Measurements from ENCODE around the gene RPTOR.
"Not testable (repeated sequence)": the region's sequence is repeated elsewhere in the genome, so short reads cannot be mapped to it uniquely, and the experiment has no call there.

The RPTOR gene

DNA sequence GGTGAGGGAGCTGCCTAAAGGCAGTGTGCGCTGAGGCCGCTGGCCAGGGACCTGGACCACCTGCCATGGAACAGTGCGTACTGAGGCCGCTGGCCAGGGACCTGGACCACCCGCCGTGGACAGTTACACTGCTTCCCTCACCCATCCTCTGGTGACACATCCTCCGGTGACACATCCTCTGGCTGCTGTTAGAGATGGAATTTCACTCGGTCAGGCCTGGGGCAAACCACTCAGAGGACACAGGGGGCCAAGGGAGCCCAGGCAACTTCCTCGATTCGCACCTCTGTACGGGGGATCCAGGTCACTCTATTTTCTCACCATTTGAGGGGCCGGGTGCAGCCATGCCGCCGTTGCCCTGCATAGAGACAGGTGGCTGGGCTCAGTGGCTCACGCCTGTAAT is 32.4 kb upstream of the RPTOR start:
- DNase-seq (ENCODE audit: low read depth in 2 of 2) = no peak

DNA sequence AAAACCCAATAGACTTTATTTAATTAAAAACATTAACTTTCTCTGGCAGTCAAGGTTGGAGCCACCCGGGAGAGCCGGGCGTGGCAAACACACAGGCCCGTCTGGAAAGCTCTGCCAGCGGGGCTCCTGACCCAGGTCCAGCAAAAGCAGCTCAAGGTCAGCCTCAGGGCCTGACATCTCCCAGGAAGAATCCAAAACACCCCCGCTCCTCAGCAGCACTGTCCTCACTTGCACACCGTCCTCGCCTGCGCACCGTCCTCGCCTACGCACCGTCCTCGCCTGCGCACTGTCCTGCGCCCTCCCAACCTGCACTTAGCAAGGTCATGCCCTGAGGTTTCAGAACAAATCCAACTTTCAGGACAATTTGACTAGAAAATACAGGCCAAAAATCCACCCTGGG is 31.4 kb upstream of the RPTOR start:
- no peak for DNase-seq (ENCODE audit: low read depth in 2 of 2)

DNA sequence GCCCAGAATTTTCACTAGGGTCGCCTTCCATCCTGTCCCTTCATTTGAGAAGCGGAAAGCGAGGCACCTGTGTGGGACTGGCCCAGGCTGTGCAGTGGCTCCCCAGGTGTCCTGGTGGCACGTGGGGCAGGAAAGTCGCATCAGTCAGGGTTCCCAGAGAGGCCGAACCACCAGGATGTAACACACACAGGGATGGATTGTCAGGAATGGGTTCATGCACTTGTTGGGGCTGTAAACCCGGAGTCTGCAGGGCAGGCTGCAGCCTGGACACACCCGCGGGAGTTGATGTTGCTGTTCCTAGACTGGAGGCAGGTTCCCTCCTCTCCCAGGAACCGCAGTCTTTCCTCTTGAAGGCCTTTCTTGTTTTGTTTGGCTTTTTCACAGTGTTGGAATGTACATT is 30.7 kb upstream of the RPTOR start:
- DNase-seq (ENCODE audit: low read depth in 2 of 2) = no peak

DNA sequence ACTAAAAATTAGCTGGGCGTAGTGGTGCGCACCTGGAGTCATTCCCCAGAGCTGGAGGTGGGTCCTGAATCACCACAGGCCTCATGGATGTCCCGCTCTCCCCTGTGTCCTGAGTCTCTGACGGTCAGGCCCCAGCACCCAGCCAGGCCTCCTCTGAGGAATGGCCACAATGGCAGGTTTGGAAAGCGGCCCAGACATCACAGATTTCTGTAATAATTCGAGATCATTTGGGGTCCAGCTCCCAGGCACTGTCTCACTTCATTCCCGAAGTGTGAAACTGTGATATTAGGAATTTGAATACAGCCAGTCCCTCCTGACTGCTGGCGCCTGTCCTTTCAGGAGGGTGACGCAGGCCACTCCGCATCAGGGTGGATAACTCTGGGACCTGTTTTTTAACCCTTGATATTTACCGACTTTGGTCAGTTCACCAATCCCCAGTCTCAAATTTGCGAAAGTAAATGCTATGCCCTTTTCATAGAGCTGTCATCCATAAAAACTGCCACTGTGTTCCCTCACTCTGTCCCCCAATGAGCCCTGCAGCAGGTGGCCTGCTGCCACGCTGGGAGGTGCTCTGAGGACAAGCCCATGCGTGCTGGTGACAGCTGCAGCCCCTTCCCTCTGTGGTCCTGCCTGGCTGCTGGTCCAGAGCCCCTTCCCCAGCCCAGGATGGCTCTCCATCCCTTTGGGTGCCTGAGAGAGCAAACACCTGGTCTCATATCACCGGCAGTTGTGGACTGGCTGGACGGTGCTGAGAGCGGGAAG is 28.3 kb upstream of the RPTOR start:
- no peak for DNase-seq (ENCODE audit: low read depth in 2 of 2)

DNA sequence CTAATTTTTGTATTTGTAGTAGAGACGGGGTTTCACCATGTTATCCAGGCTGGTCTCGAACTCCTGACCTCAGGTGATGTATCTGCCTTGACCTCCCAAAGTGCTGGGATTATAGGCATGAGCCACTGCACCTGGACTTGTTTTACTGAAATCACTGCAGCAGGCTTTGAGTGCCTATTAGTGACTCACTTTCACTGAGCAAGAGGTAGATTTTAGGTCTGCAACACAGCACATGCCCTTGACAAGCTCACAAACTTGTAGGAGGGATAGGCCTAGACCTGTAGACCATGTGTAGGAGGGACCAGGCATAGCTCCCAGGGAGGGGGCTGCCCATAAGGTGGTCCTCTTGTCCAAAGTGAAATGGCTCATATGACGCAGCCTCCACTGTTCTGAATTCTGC is 27.0 kb upstream of the RPTOR start:
- DNase-seq (ENCODE audit: low read depth in 2 of 2) = no peak

DNA sequence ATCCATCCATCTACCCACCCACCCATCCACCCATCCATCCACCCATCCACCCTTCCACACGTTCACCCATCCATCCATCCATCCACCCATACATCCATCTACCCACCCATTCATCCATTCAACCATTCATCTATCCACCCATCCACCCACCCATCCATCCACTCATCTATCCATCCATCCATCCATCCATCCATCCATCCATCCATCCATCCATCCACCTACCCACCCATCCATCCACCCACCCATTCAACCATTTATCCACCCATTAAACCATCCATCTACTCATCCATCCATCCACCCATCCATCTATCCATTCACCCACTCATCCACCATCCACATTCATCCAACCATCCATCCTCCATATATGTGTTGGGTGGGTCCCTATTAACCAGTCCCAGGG is 26.2 kb upstream of the RPTOR start:
- DNase-seq (ENCODE audit: low read depth in 2 of 2) = no peak

DNA sequence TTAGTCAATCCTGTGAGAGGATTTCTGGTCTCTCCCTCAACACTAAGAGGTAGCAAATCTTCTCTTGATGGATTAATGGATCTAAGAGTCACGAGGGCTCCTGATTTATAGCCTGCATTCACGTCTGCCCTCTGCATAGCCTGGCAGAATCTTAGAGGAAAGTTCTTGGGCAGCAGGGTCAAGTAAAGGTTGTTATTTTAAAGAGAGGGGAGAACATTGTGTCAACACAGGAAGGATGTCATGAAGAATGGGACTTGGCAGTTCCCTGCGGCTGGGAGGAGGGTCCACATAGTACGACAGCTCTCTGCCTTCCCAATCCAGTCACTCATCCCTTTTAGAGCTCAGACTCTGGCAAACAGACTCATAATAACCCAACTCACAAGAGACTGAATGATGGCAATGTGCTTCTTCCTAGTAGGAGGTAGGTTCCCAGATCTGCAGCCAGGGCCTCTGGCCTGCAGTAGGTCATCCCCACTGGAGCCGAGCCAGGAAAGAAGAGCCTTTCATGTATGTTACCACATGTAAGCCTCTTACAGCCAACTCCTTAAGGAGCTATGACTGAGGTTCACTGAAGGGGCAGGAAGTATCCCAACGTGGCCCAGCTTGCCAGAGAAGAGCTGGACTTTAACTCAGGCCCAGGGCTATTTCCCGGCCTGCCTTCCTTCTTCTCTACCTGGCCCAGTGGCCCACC is 25.4 kb upstream of the RPTOR start:
- no peak for DNase-seq (ENCODE audit: low read depth in 2 of 2)

DNA sequence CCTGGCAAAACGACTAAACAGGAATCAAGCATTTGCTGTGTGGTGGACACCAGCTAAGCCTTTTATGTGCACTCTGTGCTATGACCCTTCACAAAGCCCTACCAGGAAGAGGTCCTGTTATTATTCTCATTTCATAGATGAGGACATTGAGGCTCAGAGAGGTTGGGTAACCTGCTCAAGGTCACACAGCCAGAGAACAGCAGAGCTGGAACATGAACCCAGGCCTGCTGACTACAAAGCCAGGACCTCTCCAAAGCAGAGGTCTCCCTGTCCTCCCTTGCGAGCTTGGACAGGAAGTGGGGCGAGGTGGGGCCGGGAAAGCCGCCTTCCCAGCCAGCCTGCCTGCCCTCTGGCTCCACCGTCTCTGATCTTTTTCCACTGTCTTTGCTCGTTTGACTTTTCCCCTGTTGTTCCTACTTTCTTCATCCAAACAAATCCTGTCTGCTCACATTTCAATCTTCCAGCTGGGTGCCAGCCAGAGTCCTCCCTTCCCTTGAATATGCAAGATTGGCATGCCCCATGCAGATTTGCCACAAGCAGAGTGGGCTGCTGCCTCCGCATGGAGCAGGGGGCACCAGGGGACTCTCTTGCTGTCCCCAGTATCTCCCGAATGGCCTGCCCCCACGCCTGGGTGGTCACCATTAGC is 23.7 kb upstream of the RPTOR start:
- DNase-seq (ENCODE audit: low read depth in 2 of 2) = no peak

DNA sequence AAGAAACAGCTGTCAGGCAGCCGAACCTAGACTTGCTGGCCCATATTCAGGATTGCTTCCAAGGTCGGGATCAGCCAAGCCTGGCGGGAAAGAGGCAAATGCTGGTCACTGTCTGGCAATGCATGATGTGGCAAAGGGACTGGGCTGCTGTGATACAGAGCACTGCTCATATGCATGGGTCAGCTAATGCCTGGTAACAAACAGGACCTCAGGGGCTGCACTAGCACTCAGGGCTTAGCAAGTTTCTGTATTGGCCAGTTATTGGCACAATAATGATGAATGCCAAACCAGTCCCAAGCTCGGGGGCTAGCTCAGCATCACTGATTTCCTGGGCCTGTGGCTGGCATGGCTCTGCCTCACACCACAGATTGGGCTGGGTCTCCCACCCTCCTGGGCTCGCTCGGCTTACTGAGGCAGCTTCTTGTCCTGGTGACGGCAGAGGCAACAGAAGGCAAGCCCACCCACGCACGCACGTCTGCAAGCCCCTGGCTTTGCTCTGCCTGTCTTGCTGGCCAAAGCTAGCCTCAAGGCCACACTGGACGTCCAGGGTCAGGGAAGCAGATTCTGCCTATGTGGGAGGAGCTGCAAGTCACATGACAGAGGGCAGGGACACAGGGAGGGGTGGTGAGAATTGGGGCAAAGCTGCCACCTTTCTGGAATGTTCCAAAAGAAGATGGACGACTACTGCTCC is 21.4 kb upstream of the RPTOR start:
- no peak for DNase-seq (ENCODE audit: low read depth in 2 of 2)

DNA sequence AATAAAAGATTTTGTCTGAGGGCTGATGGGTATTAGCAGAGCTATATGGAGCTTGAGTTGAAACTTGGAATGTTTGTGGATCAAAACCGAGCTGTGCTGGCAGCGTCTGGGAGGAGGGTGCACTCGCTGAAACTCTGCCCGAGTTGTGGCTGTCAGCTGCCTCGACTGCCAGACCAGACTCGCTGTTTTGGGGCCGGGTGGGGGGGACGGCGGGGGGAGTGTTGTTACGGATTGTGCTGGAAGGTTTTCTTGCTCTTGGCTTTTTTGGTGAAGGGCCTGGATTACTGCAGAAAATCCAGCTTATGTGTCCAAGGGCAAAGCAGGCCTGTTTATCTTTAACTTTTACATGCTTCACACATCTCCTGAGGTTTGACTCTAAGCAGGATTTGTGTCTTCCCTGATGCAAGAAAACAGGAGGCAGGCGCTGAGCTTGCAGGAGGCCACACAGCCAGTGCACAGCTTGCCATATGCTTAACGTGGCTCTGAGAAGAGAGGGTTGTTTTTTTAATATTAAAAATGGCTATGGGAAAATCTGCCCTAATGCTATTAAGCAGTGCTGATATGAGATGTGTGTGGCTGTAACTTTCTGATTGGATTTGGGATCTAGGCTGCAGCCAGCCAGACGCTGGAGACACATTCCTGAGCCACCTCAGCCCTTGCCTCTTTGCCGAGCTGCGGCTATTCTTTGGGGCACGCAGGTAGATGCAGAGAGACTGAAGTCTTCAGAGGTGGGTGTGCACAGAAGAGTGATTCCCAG is 20.5 kb upstream of the RPTOR start:
- DNase-seq (ENCODE audit: low read depth in 2 of 2) = no peak

DNA sequence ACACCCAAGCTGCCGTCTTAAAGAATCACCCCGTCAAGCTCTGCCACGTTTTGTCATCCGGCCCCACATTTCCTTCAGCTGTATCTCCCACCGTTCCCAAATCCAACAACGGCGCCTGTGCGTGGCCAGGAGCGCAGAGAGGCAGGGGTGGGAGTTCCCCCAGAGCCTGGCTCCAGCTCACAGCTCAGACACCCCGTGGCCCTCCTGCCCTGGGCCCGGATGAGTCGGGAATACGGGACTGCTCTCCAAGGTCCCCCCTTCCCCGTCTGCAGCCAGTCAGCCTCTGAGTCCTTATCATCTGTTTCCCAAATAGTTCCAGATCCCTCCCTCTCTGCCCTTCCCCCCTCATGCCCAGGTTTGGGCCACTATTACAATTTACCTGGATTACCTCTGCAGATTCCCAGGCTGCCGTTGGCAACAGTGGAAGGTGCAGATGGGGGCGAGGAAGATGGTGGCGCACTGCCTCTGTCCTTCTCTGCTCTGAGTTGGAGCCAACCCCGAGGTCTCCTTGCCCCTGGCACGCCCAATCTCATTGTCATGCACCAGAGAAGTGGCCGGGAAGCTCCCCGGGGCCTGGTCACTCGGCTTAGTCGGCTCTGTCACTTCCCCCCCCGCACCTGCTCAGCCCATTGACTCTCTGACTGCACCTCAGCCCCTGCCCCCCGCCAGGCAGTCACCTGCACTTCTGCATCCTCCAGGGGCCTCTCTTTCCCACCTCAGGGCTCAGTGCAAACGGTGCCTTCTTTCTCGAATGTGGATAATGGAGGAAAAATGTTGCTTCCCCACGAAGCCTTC is 18.3 kb upstream of the RPTOR start:
- no peak for DNase-seq (ENCODE audit: low read depth in 2 of 2)

DNA sequence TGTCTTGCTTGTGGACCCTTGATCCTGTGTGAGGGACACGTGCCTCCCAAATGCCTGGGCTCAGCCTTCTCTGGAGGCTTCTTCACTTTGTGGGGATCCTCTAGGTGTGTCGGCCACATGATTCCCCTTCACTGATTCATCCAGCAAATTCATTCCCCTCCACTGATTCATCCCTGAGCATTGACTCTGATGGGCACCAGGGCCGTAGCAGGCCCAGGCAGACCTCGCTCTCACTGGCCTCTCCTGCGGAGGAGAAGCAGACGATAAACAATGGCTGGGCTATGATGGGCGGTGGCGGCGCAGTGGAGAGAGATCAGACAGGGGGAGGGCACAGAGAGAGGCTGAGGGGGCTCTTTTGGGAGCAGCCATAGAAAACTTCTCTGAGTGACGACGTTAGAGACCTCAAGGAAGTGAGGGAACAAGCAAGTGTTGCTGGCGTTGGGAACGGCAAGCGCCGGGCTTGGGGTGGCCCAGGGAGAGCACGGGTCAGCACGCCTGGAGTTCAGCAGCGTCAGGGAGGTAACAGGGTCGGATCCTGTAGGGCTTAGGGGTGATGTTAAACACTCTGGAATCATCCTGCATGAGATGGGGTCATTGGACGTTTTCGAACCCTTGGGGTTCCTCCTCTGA is 17.5 kb upstream of the RPTOR start:
- DNase-seq (ENCODE audit: low read depth in 2 of 2) = no peak

DNA sequence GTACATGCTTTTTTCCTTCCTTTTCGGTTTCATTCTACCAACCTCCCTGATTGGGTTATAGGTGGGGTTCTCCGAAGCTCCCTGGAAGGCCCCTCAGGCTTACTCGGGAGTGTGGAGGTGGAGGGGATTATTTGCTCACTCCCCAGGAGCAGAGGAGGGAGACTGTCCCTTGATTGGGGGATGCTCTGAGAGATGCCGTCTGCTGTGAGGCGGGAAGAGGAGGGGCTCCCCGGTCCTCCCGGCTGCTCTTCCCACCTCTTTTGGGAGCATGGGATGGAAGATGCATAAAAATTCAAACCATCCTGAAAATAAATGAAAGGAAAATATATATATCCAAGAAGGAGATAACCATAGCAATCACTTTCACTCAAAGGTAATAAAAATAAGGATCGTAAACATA is 16.1 kb upstream of the RPTOR start:
- DNase-seq (ENCODE audit: low read depth in 2 of 2) = no peak

DNA sequence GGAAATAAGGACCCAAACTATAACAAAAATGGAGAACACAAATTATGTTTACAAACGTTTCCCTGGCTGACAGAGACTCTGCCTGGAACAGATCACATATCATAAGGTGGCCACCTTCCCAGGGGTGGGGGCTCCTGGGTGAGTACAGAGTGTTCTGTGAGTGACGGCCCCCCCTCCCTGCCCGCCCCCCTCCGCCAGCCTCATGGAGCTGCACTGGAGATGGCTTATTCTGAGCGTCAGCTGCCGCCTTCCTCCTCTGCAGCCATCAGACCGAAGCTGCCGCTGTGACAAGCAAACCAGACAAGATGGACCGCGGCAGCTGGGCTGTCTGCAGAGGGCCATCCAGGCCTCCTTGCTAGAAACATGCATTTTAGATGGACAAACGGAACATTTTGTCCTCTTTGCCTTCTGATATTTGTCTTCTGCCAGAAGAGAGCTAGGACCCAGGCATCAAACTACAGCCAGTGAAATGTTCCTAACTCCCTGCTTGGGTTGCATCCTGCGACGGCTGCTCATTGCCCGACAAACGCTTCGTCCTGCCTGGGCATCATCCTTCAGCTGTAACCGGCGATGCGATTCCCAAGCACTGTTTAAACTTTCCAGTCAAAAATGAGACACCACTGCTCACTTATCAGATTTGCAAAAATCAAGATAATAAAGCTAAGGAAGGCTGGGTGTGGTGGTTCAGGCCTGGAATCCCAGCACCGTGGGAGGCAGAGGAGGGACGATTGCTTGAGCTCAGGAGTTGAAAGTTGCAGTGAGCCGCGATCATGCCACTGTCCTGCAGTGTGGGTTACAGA is 15.3 kb upstream of the RPTOR start:
- DNase-seq (ENCODE audit: low read depth in 2 of 2) = no peak

DNA sequence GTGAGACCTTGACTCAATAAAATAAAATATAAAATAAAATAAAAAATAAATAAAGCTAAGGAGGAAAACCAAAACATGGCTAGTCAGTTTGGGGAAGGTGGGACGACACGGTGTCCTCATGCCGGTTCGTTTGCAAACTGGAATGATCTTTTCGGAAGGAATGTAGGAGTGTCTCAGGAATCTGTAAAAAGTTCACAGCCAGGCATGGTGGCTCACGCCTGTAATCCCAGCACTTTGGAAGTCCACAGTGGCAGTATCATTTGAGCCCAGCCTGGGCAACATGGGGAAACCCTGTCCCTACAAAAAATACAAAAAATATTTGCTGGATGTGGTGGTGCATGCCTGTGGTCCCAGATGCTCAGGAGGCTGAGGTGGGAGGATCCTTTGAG is 14.7 kb upstream of the RPTOR start:
- no peak for DNase-seq (ENCODE audit: low read depth in 2 of 2)

DNA sequence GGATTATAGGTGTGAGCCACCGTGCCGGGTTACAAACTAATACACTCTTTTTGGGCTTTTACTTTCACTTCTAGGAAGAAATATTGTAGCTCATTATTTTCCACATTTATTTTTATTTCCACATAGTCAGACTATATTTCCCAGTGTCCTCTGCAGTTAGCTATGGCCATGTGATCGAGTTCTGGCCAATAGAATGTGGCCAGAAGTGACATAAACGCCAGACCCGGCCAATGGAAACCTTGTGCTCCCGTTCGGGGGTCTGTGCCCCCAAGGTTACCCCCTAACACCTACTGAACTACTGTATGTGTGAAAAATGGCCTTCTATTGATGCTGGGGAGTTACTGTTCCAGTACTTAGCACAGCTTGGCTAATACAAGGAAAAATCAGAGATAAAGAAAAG is 13.2 kb upstream of the RPTOR start:
- no peak for DNase-seq (ENCODE audit: low read depth in 2 of 2)

DNA sequence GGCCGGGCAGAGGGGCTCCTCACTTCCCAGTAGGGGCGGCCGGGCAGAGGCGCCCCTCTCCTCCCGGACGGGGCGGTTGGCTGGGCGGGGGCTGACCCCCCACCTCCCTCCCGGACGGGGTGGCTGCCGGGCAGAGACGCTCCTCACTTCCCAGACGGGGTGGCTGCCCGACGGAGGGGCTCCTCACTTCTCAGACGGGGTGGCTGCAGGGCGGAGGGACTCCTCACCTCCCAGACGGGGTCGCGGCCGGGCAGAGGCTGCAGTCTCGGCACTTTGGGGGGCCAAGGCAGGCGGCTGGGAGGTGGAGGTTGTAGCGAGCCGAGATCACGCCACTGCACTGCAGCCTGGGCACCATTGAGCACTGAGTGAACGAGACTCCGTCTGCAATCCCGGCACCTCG is 7.3 kb upstream of the RPTOR start:
- not testable (repeated sequence) for DNase-seq (ENCODE audit: low read depth in 2 of 2)

DNA sequence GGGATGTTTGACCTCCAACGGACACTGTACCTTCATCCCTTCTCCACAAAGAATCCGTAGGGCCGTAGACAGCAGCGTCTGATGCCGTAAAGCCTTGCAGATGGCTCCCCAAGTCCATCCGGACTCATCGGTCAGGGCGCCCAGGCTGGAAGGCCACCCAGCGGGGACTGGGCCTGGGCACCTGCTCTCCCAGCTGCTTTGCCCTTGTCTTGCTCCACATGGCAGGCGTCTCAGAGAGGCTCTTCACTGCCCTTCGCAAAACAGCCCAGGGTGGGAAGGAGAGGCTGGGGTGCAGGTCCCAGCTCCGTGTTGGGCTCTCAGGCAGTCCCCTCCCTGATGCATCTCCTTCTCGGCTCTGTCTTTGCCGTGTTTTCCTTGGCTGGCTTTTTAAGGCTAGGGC is 6.2 kb upstream of the RPTOR start:
- no peak for DNase-seq (ENCODE audit: low read depth in 2 of 2)

DNA sequence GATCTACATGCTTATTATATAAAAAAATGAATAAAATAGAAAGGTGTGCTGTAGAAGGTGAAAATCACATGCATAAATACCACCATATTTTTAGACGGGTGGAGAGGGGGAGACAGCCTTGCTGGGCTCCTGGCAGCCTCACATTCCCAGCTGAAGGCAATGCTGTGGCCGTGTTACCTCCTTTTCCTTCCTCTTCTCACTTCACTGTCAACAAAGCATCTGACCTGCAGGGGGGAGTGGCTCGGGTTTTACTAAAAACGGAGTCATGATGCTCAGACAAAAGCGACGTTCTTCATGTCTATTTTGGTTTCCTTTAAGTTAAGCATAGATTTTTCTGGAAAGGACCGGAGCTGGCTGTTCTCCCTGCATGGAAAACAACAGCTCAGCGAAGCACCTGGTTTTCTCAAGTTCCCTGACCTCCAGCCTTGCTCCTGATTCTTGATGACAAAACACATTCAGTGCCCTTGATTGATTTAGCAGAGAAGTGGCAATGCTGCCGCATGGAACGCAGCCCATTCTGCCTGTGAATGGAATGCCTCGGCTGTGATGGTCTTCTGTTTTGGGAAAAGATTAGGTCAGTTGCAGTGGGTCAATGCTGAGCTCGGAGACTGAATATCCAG is 5.5 kb upstream of the RPTOR start:
- no peak for DNase-seq (ENCODE audit: low read depth in 2 of 2)

Data from stimulated activated CD4-positive, alpha-beta T cell treated with anti-CD3 and anti-CD28 coated beads, Interleukin-15, amount 100 ng/mL, for 48 hours (primary cell).